K562 (cell line): Measurements from ENCODE around the gene IQGAP3. TPM values are rescaled to one million over a fixed set of nuclear protein-coding genes. Genes with fewer than 3 reads are reported as not detected.
A peak's percentile ranks its signal among the peaks of the same experiment; 100 is the strongest.

Experiments used
- ARID2 ChIP-seq: fragments of 450-650 bp; IDR thresholded peaks from 2 replicates; pipeline ENCODE4 v1.6.1; 2017; ENCODE audit warnings: antibody characterized with exemption, mild to moderate bottlenecking
- BMI1 ChIP-seq: fragments of 150-350 bp; IDR thresholded peaks from 2 replicates; pipeline ENCODE4 v1.6.1; 2014; ENCODE audit warnings: low read length
- CC2D1A ChIP-seq: fragments of 450-650 bp; IDR thresholded peaks from 2 replicates; pipeline ENCODE4 v1.6.1; 2017; ENCODE audit warnings: mild to moderate bottlenecking
- CTBP1 ChIP-seq: fragments of 450-650 bp; IDR thresholded peaks from 2 replicates; pipeline ENCODE4 v1.6.1; 2016; ENCODE audit warnings: borderline replicate concordance
- HNRNPL ChIP-seq: fragments of 200-400 bp; formaldehyde crosslinking; IDR thresholded peaks from 2 replicates; pipeline ENCODE4 v1.6.1; 2017; ENCODE audit warnings: low read depth, mild to moderate bottlenecking, low read length
- HNRNPLL ChIP-seq: fragments of 200-400 bp; formaldehyde crosslinking; IDR thresholded peaks from 2 replicates; pipeline ENCODE4 v1.6.1; 2017; ENCODE audit warnings: low read length, low read depth, mild to moderate bottlenecking; ENCODE audit not compliant: poor library complexity, severe bottlenecking
- KDM1A ChIP-seq, 2 experiments: fragments of 450-650 bp; IDR thresholded peaks; 2 replicates each; pipeline ENCODE4 v1.6.1; 2016; ENCODE audit warnings: mild to moderate bottlenecking in 2 of 2
- MBD1 ChIP-seq: fragments of 250-450 bp; sonication (Bioruptor Pico); IDR thresholded peaks from 2 replicates; pipeline ENCODE4 v1.8.0; 2022; ENCODE audit warnings: inconsistent platforms
- MXI1 ChIP-seq: IDR thresholded peaks from 2 replicates; pipeline ENCODE4 v1.6.1; 2011; ENCODE audit warnings: low read depth, mild to moderate bottlenecking, improper control_type of control experiment, low read length
- NCOA1 ChIP-seq: fragments of 450-650 bp; IDR thresholded peaks from 2 replicates; pipeline ENCODE4 v1.6.1; 2016; ENCODE audit warnings: low read depth
- NR2F6 ChIP-seq: fragments of 450-650 bp; formaldehyde crosslinking; IDR thresholded peaks from 2 replicates; pipeline ENCODE4 v1.4.0; 2020; ENCODE audit warnings: mild to moderate bottlenecking
- PYGO2 ChIP-seq: fragments of 450-650 bp; IDR thresholded peaks from 2 replicates; pipeline ENCODE4 v1.6.1; 2016; ENCODE audit warnings: mild to moderate bottlenecking, missing genetic modification characterization, moderate library complexity, missing compliant biosample characterization
- RBM25 ChIP-seq: fragments of 200-400 bp; formaldehyde crosslinking; IDR thresholded peaks from 2 replicates; pipeline ENCODE4 v1.6.1; 2018; ENCODE audit warnings: low read length, low read depth, moderate library complexity; ENCODE audit not compliant: severe bottlenecking
- RCOR1 ChIP-seq, 2 experiments: IDR thresholded peaks; 2 replicates each; pipeline ENCODE4 v1.6.1; 2012; ENCODE audit warnings: low read depth in 2 of 2, low read length in 2 of 2, borderline replicate concordance in 1 of 2, improper control_type of control experiment in 1 of 2
- RFX1 ChIP-seq: fragments of 450-650 bp; IDR thresholded peaks from 2 replicates; pipeline ENCODE4 v1.6.1; 2016; ENCODE audit warnings: mild to moderate bottlenecking, moderate library complexity
- SETDB1 ChIP-seq: IDR thresholded peaks from one replicate; pipeline ENCODE4 v1.6.1; 2012; ENCODE audit warnings: low read length, control low read depth, inconsistent platforms
- SMAD1 ChIP-seq: fragments of 150-350 bp; IDR thresholded peaks from 2 replicates; pipeline ENCODE4 v1.6.1; 2014; ENCODE audit warnings: low read length, low read depth; ENCODE audit not compliant: partially characterized antibody
- U2AF2 ChIP-seq: fragments of 200-400 bp; formaldehyde crosslinking; optimal IDR thresholded peaks from 2 replicates; pipeline ENCODE3; 2017; ENCODE audit warnings: low read depth, mild to moderate bottlenecking, low read length
- VEZF1 ChIP-seq: fragments of 200-800 bp; sonication (Bioruptor generic); IDR thresholded peaks from 2 replicates; pipeline ENCODE4 v1.6.1; 2017; ENCODE audit warnings: missing genetic modification characterization, missing compliant biosample characterization
- XRCC3 ChIP-seq: fragments of 450-650 bp; IDR thresholded peaks from 2 replicates; pipeline ENCODE4 v1.6.1; 2017; ENCODE audit warnings: mild to moderate bottlenecking, moderate library complexity
- ZNF239 ChIP-seq: fragments of 250-450 bp; sonication (Bioruptor Pico); IDR thresholded peaks from 2 replicates; pipeline ENCODE4 v1.4.0; 2020; ENCODE audit warnings: mild to moderate bottlenecking
- ZNF324 ChIP-seq: fragments of 250-450 bp; sonication (Bioruptor Pico); IDR thresholded peaks from 2 replicates; pipeline ENCODE4 v1.4.0; 2020; ENCODE audit warnings: mild to moderate bottlenecking
- ZNF507 ChIP-seq: conservative IDR thresholded peaks from 2 replicates; pipeline ENCODE4 v1.6.1; 2017; ENCODE audit warnings: missing genetic modification characterization, missing compliant biosample characterization
- ZNF740 ChIP-seq, 3 experiments: fragments of 200-800 bp in 1 of 3; sonication (Bioruptor generic) in 1 of 3; sonication (generic) in 1 of 3; formaldehyde crosslinking in 1 of 3; IDR thresholded peaks; 2 replicates each; pipeline versions ENCODE4 v1.6.1 to v1.8.0; 2016 to 2022; ENCODE audit warnings: mild to moderate bottlenecking in 2 of 3, missing compliant biosample characterization in 2 of 3, missing genetic modification characterization in 2 of 3, missing genetic modification reagents in 1 of 3
- ZNF766 ChIP-seq: fragments of 200-800 bp; sonication (Bioruptor generic); conservative IDR thresholded peaks from 2 replicates; pipeline ENCODE4 v1.6.1; 2016; ENCODE audit warnings: missing genetic modification characterization, missing compliant biosample characterization
- ZNF778 ChIP-seq: fragments of 450-650 bp; formaldehyde crosslinking; IDR thresholded peaks from 2 replicates; pipeline ENCODE4 v1.4.0; 2020; ENCODE audit warnings: mild to moderate bottlenecking, moderate library complexity
- polyA plus RNA-seq, 8 experiments: library from polyadenylated mRNA; depleted of rRNA in 4 of 8; stranded (reverse) in 5 of 8; unstranded in 3 of 8; fragments of >200 nt; fragmentation: Nextera tagmentation in 2 of 8; fragmentation: Illumina TruSeq in 1 of 8; extraction: Ambion mirVana in 2 of 8; extraction: Trizol in 1 of 8; gene quantifications; 2 replicates each; pipeline versions ENCODE4 v1.2.1 to v1.2.3, GENCODE V29; 2011 to 2014; ENCODE audit warnings: inconsistent platforms in 1 of 8, missing spikeins in 1 of 8
- total RNA-seq, 7 experiments: library from RNA; depleted of rRNA in 6 of 7; stranded (reverse); fragments of >200 nt in 6 of 7; fragmentation: Illumina TruSeq in 2 of 7; extraction: Trizol in 2 of 7; gene quantifications; 2 replicates each; pipeline versions ENCODE4 v1.2.1 to v1.2.3, GENCODE V29; 2011 to 2021; ENCODE audit warnings: low replicate concordance in 1 of 7

Gene IQGAP3
- total and polyA plus RNA-seq, 9 of the 15 experiments (the other 6 are each of a cell fraction or from before 2014, with no cell fraction given), result 1.4 to 16.6 (median 11.9) TPM

GRCh38 chr1:156486421-156487344 lies 85.7 kb downstream of the IQGAP3 start (continued):
- TF ChIP-seq RBM25 (peak; percentile 8), ZNF507 (tag) (no peak), MXI1 (peak; percentile 90), HNRNPLL (no peak), MBD1 (CRISPR knock-in tag) (no peak), ZNF239 (CRISPR knock-in tag) (no peak), NR2F6 (CRISPR knock-in tag) (no peak), NCOA1 (no peak), RCOR1 (IDR thresholded peaks at IDR 0.05; ENCODE audit: borderline replicate concordance in 1 of 2, low read depth in 2 of 2, low read length in 2 of 2) (peak in 1 of 2 experiments; percentile 88; a peak in 3 of 4 replicates), ZNF778 (CRISPR knock-in tag) (no peak), SMAD1 (no peak), SETDB1 (no peak), KDM1A (IDR thresholded peaks at IDR 0.05) (peak; percentile 73 to 83; a peak in 3 of 4 replicates), HNRNPL (no peak), CTBP1 (peak; percentile 30; the same call in 1 of the 2 replicates), RFX1 (peak; percentile 94), ZNF324 (CRISPR knock-in tag) (no peak), U2AF2 (no peak), PYGO2 (tag) (no peak), XRCC3 (no peak), ZNF766 (CRISPR knock-in tag) (no peak), BMI1 (peak; percentile 57; the same call in 1 of the 2 replicates), ZNF740 (CRISPR knock-in tag; IDR thresholded peaks at IDR 0.05) (peak; percentile 94), ZNF740 (tag; IDR thresholded peaks at IDR 0.05) (no peak), CC2D1A (no peak), ARID2 (no peak), VEZF1 (CRISPR knock-in tag) (no peak)
